ES-I3 (cell line): ENCODE results near the gene KIAA1217.
"Not testable (repeated sequence)": the region's sequence is repeated elsewhere in the genome, so short reads cannot be mapped to it uniquely, and the experiment has no call there.

Source experiments
- H3K36me3 ChIP-seq: 2 replicates; pipeline ENCODE4 v1.6.1; 2013; ENCODE audit warnings: mild to moderate bottlenecking, low read length, control low read depth, moderate library complexity; ENCODE audit not compliant: insufficient read depth
- H3K4me1 ChIP-seq: 2 replicates; pipeline ENCODE4 v1.6.1; 2013; ENCODE audit warnings: mild to moderate bottlenecking, control low read depth, low read length; ENCODE audit not compliant: insufficient read depth
- H3K9ac ChIP-seq: 2 replicates; pipeline ENCODE4 v1.6.1; 2013; ENCODE audit warnings: low read depth, mild to moderate bottlenecking, low read length, moderate library complexity
- H3K9me3 ChIP-seq: 2 replicates; pipeline ENCODE4 v1.6.1; 2013; ENCODE audit warnings: mild to moderate bottlenecking, low read length, moderate library complexity; ENCODE audit not compliant: control insufficient read depth, insufficient read depth

The KIAA1217 gene

GRCh38 chr10:24482713-24483112 is 273.8 kb downstream of the KIAA1217 start:
- H3K36me3 ChIP-seq, H3K4me1 ChIP-seq, H3K9ac ChIP-seq, H3K9me3 ChIP-seq: not testable (repeated sequence)

- Histone ChIP-seq H3K36me3 (no peaks in the 10 kb centered on the region), H3K9ac (no peak overlapping the region), H3K4me1 (peaks cover 7% of the 10 kb centered on the region), H3K9me3 (peaks cover 2% of the 10 kb centered on the region; the same call in 1 of the 2 replicates)
Observed at GRCh38 chr10:24483701-24484100, 274.8 kb downstream of the KIAA1217 start.

DNA sequence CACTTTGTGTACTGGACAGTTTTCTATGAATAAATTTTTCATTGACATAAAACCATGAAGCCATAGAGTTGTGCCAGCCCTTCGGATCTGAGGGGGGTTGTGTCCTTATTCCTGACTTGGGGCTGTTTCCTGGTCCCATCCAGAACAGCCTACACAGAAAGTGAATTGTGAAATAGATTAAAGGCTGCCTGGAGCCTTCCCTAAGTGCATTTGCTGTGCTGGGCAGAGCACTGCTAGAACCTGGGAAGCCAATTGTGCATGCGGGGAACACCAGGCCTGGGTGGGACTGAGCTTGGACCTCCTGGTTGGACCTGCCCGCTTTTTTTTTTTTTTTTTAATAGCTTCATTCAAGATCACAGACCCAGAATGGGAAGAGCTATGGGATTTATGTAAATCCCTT is 275.8 kb downstream of the KIAA1217 start:
- Histone ChIP-seq H3K36me3 (no peaks in the 10 kb centered on the region), H3K9me3 (no peaks in the 10 kb centered on the region), H3K4me1 (peaks cover 7% of the 10 kb centered on the region), H3K9ac (no peak overlapping the region)

DNA sequence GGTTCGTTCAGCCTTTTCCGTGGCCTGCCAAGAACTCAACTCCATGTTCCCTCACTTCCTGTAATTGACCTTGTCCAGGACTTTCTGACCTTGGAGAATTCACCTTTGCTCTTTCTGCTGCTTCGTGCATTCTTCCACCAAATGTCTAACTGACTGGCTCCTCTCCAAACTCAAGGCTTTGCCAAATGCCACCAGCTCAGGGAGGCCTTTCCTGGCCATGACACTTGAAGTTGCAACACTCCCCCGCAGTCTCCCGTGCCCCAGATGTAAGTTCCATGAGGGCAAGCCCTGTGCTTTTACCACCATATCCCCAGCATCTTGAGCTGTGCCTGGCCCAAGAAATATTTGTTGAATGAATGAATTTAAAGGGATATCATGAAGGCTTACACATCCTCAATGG is 276.4 kb downstream of the KIAA1217 start:
- Histone ChIP-seq H3K4me1 (peaks cover 7% of the 10 kb centered on the region), H3K9me3 (no peaks in the 10 kb centered on the region), H3K36me3 (no peaks in the 10 kb centered on the region), H3K9ac (no peak overlapping the region)

- Histone ChIP-seq H3K9ac (no peak overlapping the region), H3K4me1 (peaks cover under 1% of the 10 kb centered on the region; the same call in 1 of the 2 replicates), H3K9me3 (no peaks in the 10 kb centered on the region), H3K36me3 (no peaks in the 10 kb centered on the region)
Observed at GRCh38 chr10:24488631-24489030, 279.7 kb downstream of the KIAA1217 start.

GRCh38 chr10:24493165-24493564 is 284.2 kb downstream of the KIAA1217 start:
- Histone ChIP-seq H3K9me3 (no peaks in the 10 kb centered on the region), H3K36me3 (no peaks in the 10 kb centered on the region), H3K4me1 (no peaks in the 10 kb centered on the region; the same call in 1 of the 2 replicates), H3K9ac (no peak overlapping the region)

DNA sequence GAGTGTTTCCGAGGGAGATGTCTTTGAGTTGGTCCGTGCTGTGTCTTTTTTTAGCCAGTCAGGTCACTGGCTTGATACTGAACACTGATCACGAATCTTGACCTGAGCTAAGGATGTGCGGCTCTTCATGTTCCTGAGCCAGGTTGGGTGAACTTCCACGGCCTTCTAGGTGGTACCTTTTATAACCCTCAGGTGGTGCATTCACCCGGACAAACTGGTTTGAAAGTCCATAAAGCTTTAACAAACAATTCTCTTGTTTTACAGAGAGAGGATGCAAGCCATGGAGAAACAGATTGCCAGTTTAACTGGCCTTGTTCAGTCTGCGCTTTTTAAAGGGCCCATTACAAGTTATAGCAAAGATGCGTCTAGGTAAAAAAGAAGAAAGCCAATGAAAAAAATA is 285.3 kb downstream of the KIAA1217 start:
- H3K36me3 ChIP-seq = no peaks in the 10 kb centered on the region
- no peak overlapping the region for H3K9ac ChIP-seq
- H3K9me3 ChIP-seq = no peaks in the 10 kb centered on the region
- H3K4me1 ChIP-seq = no peaks in the 10 kb centered on the region; the same call in 1 of the 2 replicates

DNA sequence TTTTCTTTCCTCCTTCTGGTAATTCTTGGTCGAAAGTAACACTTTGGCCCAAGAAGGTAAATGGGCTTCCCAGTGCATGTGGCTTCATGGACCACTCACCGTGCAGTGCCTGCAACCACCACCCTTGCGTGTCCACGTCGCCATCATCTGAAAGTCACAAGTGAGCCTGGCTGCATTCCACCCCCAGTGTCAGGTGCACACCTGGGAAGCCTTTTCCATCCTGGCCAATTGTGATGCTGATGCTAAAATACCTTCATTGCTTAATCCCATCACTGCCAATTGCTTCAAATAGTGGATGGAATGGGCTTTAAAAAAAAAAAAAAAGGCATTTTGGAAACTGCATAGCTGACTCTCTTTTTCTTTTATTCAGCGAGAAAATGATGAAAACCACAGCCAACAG is 285.8 kb downstream of the KIAA1217 start:
- Histone ChIP-seq H3K4me1 (no peaks in the 10 kb centered on the region; the same call in 1 of the 2 replicates), H3K9me3 (no peaks in the 10 kb centered on the region), H3K9ac (no peak overlapping the region), H3K36me3 (no peaks in the 10 kb centered on the region)

- Histone ChIP-seq H3K36me3 (no peaks in the 10 kb centered on the region), H3K4me1 (no peaks in the 10 kb centered on the region; the same call in 1 of the 2 replicates), H3K9ac (no peak overlapping the region), H3K9me3 (no peaks in the 10 kb centered on the region)
Observed at GRCh38 chr10:24495666-24496460, 286.9 kb downstream of the KIAA1217 start.

DNA sequence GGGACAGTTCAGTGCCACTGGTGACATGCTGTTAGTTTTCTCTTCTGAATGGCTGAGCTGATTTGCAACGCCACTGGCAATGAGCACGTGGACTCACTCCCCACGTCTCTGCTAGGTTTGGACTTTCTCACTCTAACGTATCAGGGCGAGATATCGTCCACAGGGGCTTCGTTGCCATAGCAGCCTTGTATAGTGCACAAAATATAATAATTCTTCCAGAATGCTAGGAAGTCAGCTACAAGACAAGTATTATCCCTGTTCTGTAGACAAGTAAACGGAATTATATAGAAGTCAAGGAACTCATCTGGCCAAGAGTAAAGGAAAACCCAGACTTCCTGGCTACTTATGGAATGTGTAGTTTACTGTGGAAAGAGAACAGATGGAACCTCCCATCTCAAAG is 288.0 kb downstream of the KIAA1217 start:
- no peaks in the 10 kb centered on the region; the same call in 1 of the 2 replicates for H3K4me1 ChIP-seq
- peaks cover 1% of the 10 kb centered on the region; the same call in 1 of the 2 replicates for H3K36me3 ChIP-seq
- H3K9me3 ChIP-seq = no peaks in the 10 kb centered on the region
- no peak overlapping the region for H3K9ac ChIP-seq

GRCh38 chr10:24501056-24501711 is 292.2 kb downstream of the KIAA1217 start:
- no peaks in the 10 kb centered on the region for H3K4me1 ChIP-seq
- H3K36me3 ChIP-seq = peaks cover 4% of the 10 kb centered on the region
- H3K9me3 ChIP-seq = no peaks in the 10 kb centered on the region
- H3K9ac ChIP-seq = no peak overlapping the region

DNA sequence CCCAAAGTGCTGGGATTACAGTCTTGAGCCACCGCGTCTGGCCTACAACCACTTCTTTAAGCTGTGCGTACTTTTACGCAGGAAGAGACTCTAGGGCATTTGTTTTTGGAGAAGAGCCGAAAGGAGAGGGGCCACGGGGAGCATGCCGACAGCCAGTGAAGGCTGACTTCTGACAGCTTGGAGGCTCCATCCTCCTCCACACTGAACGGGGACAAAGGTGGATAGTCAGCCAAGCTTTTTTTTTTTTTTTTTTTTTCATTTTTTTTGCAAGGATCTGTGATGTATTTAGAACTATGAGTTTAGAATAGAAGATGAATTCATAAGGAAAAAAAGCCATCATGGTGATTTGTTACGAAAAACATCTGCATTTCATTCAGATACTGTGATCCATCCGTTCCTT is 293.1 kb downstream of the KIAA1217 start:
- no peak overlapping the region for H3K9ac ChIP-seq
- no peaks in the 10 kb centered on the region for H3K4me1 ChIP-seq
- peaks cover 4% of the 10 kb centered on the region for H3K36me3 ChIP-seq
- H3K9me3 ChIP-seq = no peaks in the 10 kb centered on the region

GRCh38 chr10:24502801-24503460 is 294.0 kb downstream of the KIAA1217 start:
- Histone ChIP-seq H3K36me3 (peaks cover 4% of the 10 kb centered on the region), H3K9me3 (no peaks in the 10 kb centered on the region), H3K4me1 (no peaks in the 10 kb centered on the region), H3K9ac (no peak overlapping the region)

DNA sequence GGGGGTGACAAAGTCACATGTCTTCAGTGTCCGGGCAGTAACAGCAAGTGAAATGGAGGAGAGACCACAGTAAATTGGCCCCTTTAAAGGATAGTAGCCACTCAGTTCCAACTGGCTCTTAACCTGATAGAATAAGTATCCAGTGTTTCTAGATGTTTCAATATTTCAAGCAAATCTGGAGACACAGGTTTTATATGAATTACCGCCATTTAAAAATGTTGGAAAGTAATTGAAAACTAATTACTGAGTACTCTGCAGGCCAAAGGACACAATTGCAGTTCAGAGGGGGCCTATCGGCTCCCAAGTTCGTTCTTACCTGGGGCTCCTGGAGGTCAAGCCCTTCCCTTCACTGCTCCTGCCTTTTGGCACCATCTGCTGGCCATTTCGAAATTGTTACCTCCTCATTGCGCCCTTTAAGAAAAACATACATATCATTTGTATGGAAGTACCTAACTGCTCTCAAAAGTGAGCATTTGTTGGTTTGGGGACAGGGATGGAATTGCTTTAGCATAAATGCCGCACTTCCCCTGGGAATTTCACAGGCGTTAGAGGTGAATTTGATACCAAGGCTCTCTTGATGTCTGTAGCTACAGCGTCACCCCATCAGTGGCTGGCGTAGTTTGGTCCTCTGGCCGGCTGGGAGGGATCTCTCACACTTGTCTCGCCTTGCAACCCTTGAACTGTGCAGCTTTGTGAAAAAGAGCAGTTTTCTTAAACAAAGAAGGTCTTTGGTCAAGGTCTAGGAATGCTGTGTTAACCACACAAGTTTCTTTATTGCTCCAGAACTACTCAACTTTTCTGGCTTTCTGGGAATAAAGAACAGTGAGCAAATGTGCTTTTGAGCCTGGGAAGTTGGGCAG is 294.8 kb downstream of the KIAA1217 start:
- H3K4me1 ChIP-seq = no peaks in the 10 kb centered on the region
- H3K36me3 ChIP-seq = peaks cover 4% of the 10 kb centered on the region
- H3K9ac ChIP-seq = no peak overlapping the region

More for the DNA sequence above, 294.8 kb downstream of the KIAA1217 start:
- no peaks in the 10 kb centered on the region for H3K9me3 ChIP-seq
